Nephron progenitor cell (in vitro differentiated cells): Measurements from ENCODE around the gene SH3RF1.
A peak's percentile ranks its signal among the peaks of the same experiment; 100 is the strongest.

ENCODE experiments used
- DNase-seq: peaks from one replicate; pipeline ENCODE4 v3.0.0; 2021
- H3K27ac Mint-ChIP-seq: 2 replicates; pipeline ENCODE4 v1.8.0; 2021; ENCODE audit warnings: mild to moderate bottlenecking, moderate library complexity, mixed read lengths
- H3K27me3 Mint-ChIP-seq: 2 replicates; pipeline ENCODE4 v1.8.0; 2021; ENCODE audit warnings: mild to moderate bottlenecking, low read depth, mixed read lengths; ENCODE audit not compliant: poor library complexity
- H3K36me3 Mint-ChIP-seq: 2 replicates; pipeline ENCODE4 v1.8.0; 2021; ENCODE audit warnings: low read depth, mixed read lengths
- H3K4me1 Mint-ChIP-seq: 2 replicates; pipeline ENCODE4 v1.8.0; 2021; ENCODE audit warnings: mixed read lengths
- H3K4me3 Mint-ChIP-seq: 2 replicates; pipeline ENCODE4 v1.8.0; 2021; ENCODE audit warnings: mild to moderate bottlenecking, moderate library complexity, mixed read lengths
- H3K9me3 Mint-ChIP-seq: 2 replicates; pipeline ENCODE4 v1.8.0; 2021; ENCODE audit warnings: mild to moderate bottlenecking, moderate library complexity, mixed read lengths
- TF ChIP-seq, protein P1 (sequence below): fragments of 200-600 bp; sonication (generic); IDR thresholded peaks from 2 replicates; pipeline ENCODE4 v1.5.0; 2021; ENCODE audit warnings: antibody characterized with exemption

Gene SH3RF1

DNA sequence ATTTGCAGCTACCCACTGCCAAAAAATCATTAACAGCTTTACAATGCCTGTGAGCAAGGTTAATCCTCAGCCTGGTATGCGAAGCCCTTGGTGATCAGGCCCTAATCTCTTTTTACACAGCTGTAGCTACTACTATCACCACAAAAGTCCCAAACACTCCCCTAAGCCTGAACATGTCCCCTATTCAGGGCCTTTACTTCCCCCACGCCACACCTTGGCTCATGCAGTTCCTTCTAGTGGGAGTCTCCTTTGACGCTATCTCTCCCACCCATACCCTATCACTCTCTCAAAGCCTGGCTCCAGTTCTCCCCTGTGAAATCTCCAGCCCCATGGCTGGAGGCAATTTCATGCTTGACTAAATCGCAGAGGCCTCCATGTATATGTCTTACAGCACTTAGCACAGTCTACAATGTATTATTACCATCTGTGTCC is 170.1 kb downstream of the SH3RF1 start:
- no peaks in the 10 kb centered on the region for H3K27me3 Mint-ChIP-seq
- no peak for DNase-seq
- TF ChIP-seq, protein P1, sequence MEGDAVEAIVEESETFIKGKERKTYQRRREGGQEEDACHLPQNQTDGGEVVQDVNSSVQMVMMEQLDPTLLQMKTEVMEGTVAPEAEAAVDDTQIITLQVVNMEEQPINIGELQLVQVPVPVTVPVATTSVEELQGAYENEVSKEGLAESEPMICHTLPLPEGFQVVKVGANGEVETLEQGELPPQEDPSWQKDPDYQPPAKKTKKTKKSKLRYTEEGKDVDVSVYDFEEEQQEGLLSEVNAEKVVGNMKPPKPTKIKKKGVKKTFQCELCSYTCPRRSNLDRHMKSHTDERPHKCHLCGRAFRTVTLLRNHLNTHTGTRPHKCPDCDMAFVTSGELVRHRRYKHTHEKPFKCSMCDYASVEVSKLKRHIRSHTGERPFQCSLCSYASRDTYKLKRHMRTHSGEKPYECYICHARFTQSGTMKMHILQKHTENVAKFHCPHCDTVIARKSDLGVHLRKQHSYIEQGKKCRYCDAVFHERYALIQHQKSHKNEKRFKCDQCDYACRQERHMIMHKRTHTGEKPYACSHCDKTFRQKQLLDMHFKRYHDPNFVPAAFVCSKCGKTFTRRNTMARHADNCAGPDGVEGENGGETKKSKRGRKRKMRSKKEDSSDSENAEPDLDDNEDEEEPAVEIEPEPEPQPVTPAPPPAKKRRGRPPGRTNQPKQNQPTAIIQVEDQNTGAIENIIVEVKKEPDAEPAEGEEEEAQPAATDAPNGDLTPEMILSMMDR, result no peak
- no peak overlapping the region for H3K4me3 Mint-ChIP-seq
- H3K36me3 Mint-ChIP-seq, result peaks cover 47% of the 10 kb centered on the region
- no peaks in the 10 kb centered on the region for H3K9me3 Mint-ChIP-seq
- H3K27ac Mint-ChIP-seq, result peak overlapping the region; percentile 47
- H3K4me1 Mint-ChIP-seq, result peaks cover 42% of the 10 kb centered on the region

DNA sequence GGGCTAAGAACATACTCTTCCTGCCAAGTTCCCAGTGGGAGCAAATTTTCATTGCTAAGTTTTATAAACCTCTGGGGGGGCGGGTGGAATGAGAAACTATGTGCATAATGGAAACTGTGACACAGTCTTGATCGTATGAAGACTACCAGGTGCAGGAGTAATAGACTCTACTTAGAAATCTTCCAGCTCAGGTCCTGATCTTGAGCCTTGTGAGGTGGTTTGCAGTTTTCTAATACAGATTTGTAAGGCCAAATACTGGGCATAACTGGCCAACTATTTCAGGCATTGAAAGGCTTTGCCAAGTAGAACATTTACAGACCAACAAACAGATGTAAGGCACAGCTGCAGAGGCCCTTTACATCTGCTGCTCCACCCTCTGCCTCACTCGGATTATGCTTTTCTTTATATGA is 171.0 kb downstream of the SH3RF1 start:
- TF ChIP-seq, protein P1, result no peak
- no peaks in the 10 kb centered on the region for H3K9me3 Mint-ChIP-seq
- DNase-seq, result no peak
- H3K4me1 Mint-ChIP-seq, result peaks cover 42% of the 10 kb centered on the region
- H3K27me3 Mint-ChIP-seq, result no peaks in the 10 kb centered on the region
- no peak overlapping the region for H3K4me3 Mint-ChIP-seq
- H3K36me3 Mint-ChIP-seq, result peaks cover 53% of the 10 kb centered on the region
- no peak overlapping the region for H3K27ac Mint-ChIP-seq

DNA sequence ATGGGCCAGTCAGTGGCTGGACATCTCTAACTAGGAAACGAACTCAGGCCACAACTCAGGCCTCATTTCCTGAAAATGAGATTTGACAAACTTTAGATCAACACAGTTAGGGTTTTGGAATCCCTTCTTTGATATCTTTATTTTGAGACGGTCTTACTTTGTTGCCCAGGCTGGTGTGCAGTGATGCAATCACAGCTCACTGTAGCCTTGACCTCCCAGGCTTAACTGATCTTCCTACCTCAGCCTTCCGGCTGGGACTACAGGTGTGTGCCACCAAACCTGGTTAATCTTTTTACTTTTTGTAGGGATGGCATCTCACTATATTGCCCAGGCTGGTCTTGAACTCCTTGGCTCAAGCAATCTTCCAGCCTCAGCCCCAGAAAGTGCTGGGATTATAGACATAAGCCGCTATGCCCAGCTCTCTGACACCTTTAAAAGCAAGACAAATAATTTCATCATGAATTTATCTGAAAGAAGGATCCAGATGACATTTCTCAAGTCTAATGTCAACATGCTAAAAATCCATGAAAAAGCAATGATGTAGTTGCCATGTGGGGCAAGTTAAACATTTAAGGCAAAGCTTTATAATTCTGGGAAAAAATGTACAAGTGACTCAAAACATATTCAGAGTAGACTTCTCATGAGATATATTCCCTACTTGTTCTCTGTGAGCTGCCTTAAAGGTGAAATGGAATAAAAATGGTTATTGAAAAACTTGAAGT is 171.6 kb downstream of the SH3RF1 start:
- H3K9me3 Mint-ChIP-seq, result no peaks in the 10 kb centered on the region
- H3K27me3 Mint-ChIP-seq, result no peaks in the 10 kb centered on the region
- TF ChIP-seq, protein P1, result no peak
- H3K36me3 Mint-ChIP-seq, result peaks cover 49% of the 10 kb centered on the region
- no peak overlapping the region for H3K4me3 Mint-ChIP-seq
- H3K4me1 Mint-ChIP-seq, result peaks cover 41% of the 10 kb centered on the region
- H3K27ac Mint-ChIP-seq, result no peak overlapping the region
- no peak for DNase-seq

DNA sequence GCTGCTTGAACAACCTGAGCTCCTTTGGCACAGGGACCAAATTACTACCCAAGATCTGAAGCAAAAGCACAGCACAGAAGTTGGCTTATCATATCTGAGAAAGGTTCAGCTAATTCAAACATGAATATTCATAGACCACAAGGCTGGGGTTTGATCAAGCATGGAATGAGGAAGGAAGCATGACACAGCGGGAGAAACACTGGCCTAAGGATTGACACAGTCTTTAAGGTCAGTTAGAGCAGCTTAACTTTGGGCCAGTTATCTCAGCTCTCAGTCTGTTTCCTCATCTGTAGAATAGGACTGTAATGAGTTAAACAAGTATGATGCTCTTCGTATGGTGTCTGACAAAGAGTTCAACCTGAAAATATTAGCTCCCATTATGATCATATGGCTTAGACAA is 172.2 kb downstream of the SH3RF1 start:
- no peak for DNase-seq
- Mint-ChIP-seq H3K4me1 (peaks cover 37% of the 10 kb centered on the region), H3K27me3 (no peaks in the 10 kb centered on the region), H3K9me3 (no peaks in the 10 kb centered on the region), H3K4me3 (no peak overlapping the region), H3K36me3 (peaks cover 45% of the 10 kb centered on the region), H3K27ac (no peak overlapping the region)
- TF ChIP-seq, protein P1, result no peak

DNA sequence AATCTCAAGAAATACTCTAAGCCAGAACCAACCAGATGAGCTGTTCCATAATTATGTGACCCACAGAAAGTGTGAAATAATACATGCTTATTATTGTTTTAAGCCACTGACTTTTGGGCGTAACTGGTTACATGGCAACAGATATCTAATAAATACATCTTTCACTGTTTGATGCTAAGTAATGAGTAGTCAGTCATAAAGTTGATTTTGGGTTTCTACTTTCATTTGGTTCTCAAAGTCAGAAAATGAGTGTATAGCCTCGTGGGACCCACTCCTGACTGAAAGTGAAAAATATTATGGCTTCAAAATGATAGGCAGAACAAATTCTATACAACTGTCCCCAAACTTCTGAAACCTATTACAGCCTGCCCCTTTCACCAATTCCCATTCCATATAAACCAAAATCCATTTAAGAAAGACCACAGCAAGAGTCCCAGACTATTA is 172.7 kb downstream of the SH3RF1 start:
- Mint-ChIP-seq H3K4me1 (peaks cover 37% of the 10 kb centered on the region), H3K36me3 (peaks cover 45% of the 10 kb centered on the region), H3K4me3 (no peak overlapping the region), H3K27me3 (no peaks in the 10 kb centered on the region), H3K9me3 (no peaks in the 10 kb centered on the region), H3K27ac (no peak overlapping the region)
- TF ChIP-seq, protein P1, result no peak
- no peak for DNase-seq

DNA sequence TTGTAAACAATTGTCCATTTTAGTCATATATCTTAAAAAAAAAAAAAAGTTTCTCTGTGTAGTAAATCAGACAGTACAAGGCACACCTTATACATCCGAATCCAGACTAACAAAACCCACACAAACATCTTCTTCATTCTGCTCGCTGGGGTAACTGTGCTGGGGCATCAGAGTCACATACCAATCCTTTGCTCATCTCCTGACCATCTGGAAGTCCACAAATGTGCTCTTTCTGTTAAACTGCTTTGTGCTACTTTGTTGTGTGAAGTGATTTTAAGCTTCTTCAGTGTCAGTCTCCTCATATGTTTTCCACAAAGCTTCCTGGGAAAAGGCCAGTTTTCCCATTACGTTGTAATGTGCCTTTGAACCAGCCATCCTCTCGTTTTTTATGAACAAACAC is 174.5 kb downstream of the SH3RF1 start:
- Mint-ChIP-seq H3K36me3 (peaks cover 53% of the 10 kb centered on the region), H3K4me3 (no peak overlapping the region), H3K27me3 (no peaks in the 10 kb centered on the region), H3K4me1 (peaks cover 22% of the 10 kb centered on the region), H3K27ac (peak overlapping the region; percentile 55), H3K9me3 (peaks cover 7% of the 10 kb centered on the region)
- DNase-seq, result no peak
- TF ChIP-seq, protein P1, result no peak
